ENCODE data around the gene RSBN1.

- no peak for TF ChIP-seq POLR2A (IDR thresholded peaks at IDR 0.05; ENCODE audit: low read depth)
- no peak for TF ChIP-seq CTCF (IDR thresholded peaks at IDR 0.05)
- no peak for TF ChIP-seq POLR2AphosphoS5 (IDR thresholded peaks at IDR 0.05)
These were observed 61.2 kb downstream of the RSBN1 start for GRCh38 chr1:113751114-113751513.

Measured in esophagus muscularis mucosa (tissue), 3 donors.